NCI-H1105 (cell line): Measurements from ENCODE around the gene TALDO1.

Source experiments
- DNase-seq: peaks from one replicate; lab custom pipeline; 2025; lab: John Stamatoyannopoulos, UW

The TALDO1 gene

DNA sequence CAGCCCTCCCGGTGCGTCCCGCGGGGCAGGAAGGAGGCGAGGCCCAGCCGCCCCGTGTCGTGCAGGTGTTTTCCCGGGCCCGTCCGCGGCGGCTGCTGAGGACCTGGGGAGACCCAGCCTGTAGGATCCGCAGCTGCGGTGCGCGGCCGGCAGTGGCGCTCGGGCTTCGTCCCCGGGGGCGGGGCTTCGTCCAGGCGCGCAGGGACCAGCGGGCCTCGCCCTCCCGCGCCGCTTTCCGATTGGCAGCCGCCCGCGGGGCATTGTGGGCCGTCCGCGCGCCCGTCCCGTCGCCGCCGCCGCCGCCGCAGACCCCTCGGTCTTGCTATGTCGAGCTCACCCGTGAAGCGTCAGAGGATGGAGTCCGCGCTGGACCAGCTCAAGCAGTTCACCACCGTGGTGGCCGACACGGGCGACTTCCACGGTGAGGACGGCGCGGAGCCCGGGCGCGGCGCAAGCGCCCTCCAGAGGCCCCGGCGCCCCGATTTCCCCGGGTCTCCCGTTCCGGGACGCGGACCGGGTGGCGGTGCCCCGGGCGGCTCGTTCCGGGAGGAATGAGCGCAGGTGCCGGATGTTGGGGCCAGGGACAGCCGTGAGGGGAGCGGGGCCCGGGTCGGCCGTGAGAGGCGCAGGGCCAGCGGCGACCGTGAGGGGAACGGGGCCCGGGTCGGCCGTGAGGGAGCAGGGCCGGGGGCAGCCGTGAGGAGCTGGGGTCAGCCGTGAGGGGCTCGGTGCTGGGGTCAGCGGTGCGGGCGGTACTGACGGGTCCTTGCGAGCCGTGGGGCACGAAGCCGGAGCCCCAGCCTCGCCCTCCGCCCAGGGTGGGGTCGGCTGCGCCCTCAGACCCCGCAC is at the start of gene TALDO1:
TALDO1 (plus strand) TSS at position 307 of the 849 bp plus-strand sequence; CDS start at position 325, 18 bp downstream.
- peak; percentile 89 for DNase-seq

DNA sequence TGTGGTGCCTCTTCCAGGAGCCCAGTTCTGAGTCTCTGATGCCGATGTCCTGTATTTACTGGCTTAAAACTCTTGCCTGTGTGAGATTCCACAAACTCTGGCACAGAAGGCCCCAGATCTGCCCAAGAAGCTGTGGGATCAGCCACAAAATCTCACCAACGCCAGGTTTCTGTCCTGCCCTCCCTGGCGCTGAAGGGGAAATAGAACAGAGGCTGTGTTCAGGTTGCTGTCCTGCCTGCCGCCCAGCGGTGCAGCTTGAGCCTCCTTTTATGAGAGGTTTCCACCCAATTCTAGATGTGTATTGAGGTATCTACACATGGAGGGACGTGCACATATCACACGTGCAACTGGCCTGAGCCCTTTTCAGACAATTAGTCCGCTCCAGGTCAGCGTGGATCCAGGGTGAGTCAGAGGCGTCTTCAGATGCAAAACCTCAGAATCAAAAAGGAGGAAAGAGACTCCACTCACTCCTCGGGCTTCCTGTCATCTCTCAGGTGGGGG is 49.4 kb upstream of the TALDO1 start:
- DNase-seq: no peak

DNA sequence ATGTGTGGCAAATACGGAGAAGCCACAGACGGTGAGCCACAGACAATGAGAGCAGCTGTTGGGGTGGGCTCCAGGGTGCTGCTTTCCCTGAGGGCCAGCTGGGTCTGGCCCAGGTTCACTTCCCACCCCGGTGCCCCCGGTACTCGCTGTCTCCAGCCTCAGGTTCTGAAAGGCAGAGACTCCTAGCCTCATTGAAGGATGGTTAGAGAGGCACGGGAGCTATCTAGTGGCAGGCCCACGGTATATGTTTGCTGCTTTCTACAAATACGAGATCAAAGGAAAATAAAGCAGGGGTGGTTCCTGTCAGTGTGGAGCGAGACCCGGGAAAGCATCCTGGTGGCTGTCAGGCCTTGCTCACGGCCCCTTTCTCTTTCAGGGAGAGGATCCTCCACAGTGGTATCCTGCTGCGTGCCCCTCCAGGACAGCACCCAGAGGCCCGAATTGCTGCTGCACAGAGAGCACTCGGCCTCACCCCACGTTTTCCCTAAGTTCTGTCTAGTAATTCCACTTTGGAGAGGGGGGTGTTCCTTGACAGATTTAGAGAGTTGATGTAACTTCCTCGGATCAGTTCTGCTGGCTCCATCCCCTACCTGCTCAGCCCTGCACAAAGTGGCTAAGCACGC is 48.7 kb upstream of the TALDO1 start:
- no peak for DNase-seq

DNA sequence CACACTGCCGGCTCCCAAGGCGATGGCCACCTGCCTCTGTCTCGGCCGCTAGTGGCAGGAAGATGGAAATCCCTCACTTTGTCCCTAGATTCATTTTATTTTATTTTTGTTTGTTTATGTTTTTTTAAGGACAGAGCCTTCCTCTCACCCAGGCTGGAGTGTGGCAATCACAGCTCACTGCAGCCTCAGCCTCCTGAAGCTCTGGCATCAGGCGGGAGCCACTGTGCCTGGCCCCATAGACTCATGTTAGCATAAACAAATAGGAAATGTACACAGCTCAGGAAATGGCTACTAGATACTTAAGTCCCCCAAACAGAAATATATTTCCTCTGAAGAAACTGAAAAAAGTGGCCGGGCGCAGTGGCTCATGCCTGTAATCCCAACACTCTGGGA is 48.2 kb upstream of the TALDO1 start:
- DNase-seq: no peak

DNA sequence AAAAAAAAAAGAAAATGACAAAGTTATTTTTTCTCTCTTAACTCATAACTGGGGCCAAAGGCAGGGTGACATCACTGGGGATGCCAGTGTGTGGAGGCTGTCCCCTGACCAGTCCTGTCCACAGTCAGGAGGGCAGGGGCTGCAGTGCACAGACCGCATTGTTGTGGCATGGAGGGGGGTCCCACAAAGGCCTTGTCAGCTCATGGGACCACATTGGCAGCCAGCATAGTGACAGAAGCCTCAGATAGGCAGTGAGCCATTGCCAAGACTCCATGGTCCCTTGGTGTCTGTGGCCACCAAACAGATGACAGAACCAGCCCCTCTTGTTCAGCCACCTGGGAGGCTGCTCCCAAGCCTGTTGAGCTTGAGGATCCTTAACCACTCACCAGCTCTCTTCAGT is 47.5 kb upstream of the TALDO1 start:
- DNase-seq: no peak

DNA sequence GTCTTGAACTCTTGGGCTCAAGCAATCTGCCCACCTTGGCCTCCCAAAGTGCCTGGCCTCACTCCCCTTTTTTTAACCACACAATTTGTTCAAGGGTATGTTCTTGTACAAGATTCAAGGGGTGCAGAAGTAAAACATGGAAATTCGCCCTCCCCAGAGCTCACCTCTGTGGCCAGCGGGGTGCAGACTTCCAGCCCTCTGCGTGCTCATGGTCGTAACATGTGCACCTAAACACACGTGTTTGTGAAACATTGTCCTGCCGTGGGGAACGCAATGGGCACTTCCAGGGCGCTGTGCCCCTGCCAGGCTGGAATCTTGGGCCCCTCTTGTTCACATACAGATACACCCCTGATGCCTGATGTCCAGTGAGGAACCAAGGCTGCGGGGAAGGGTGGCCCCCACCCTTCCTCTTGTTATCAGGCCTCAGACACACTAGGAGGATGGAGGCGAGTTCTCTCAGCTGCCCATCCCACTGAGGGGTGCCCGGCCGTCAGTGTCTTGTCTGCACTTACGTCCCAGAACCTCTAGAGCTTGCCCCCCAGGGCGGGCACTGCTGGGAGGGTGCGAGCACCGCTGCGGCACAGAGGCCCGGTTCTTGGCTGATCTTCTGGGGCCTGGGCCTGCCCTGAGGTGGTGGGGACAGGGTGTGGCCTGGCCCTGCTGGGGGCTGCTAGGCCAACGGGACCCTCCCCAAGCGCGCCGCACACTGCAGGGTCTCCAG is 45.4 kb upstream of the TALDO1 start:
- no peak for DNase-seq

DNA sequence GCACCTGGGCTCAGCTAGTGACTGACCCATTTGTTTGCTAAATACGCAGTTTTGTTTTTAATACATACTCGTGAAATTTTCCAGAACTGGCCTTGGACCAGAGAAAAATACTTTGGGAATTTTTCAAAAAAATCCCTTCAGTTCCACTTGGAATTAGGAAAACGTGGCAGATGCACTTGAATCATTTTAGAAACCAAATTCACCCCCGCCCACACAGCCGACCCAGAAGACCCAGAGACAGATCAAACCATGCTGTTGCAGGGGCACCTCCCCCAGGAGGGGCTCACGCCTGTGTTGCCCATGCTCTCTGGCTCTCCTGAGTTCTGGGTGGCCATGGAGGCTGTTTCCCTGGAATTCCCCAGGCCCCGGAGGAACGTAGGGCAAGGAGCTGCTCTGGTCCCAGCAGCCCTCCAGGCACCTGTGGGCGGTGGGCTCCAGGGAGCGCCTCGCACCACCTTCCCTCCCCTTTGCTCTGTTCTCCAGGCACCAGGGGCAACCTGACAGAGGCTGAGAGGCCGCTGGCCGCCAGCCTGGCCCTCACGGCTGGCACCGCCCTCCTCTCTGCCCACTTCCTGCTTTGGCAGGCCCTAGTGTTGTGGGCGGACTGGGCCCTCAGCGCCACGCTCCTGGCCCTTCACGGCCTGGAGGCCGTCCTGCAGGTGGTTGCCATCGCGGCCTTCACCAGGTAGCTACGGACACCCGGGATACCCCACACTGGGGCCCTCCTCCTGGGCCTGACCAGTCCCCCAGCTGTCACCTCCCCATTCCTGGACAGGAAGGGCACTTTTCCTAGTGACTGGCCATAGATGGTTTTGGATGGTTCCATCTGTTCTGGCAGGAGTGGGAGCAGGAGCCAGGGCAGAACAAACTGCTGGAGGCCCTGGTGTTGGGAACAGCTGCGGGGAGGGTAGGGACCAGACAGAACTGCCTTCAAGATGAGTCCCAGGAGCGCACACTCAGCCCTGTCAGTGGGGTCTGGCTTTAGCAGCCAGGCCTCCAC is 44.5 kb upstream of the TALDO1 start:
- no peak for DNase-seq

DNA sequence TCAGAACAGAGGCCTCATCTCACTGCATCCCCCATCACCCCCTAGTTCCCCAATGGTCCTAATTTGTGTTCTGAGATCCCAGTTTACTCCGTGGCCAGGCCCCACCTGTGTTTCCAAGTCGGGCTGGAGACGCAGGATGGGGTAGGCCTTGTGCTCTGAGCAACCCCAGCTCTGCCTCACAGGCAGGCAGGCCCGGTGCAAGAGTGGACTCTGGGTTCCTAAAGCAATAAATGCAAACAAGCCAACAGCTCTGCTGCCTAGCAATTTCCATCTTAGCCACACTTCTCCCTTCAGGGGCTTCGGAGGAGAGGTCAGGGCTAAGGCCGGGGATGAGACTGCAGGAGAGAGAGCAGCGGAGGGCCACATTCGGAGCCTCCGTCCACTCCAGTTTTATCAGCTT is 43.8 kb upstream of the TALDO1 start:
- no peak for DNase-seq

DNA sequence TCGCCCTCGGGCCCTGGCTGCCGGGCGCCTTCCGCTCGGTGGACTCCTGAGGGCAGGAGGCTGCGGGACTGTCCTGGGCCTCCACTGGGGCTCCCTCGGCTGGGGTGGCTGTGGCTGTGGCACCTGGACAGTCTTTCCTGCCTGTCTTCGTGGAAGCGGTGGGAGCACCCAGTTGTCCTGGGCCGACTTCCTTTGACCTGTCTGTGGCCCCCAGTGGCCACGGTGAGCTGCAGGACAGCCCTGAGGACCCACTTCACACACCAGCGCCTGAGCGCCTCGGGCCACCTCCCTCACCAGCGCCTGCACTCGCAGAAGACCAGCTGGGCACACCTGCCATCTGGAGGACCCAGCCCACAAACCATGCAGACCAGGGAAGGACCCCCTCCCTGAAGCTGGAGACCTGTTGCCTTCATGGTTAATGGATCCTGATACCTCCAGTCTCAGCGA is 43.0 kb upstream of the TALDO1 start:
- no peak for DNase-seq

DNA sequence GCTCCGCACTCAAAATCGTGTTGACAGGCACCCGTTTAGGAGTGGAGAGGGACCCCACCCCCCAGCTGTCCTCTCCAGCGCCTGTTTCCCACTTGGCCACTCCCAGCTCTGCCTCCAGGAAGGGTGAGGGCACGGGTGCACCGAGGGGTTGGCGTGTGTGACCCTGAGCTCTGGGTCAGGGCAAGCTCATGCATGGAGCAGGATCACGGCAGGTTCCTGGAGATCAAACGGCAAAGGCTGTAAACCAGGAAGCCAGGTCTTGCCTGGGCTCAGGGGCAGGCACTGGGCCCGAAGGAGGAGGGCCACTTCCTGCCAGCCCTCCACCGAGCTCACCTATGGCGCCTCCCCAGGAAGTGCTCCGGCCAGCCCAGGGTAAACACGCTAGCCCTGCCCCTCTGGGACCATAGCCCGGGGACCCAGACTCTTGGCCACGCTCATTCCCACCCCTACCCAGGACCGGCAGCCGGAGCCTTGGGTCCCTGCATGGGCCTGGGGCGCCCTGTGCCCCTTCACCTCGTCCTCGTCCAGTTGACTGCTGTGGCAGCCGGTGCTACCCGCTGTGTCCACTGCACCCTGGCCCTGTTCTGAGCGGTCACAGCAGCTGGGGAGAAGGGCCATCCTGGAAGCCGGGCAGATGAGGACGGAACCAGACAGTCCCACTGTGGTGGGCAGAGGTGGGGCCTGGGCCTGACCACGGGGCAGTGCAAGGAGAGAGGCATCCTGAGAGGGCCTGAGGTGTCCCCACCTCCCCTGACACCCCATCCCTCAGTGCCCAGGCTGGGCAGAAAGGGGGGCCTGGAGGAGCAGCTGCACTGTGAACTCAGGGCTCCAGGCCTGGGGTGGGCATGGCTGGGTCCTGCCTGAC is 42.3 kb upstream of the TALDO1 start:
- DNase-seq: no peak

DNA sequence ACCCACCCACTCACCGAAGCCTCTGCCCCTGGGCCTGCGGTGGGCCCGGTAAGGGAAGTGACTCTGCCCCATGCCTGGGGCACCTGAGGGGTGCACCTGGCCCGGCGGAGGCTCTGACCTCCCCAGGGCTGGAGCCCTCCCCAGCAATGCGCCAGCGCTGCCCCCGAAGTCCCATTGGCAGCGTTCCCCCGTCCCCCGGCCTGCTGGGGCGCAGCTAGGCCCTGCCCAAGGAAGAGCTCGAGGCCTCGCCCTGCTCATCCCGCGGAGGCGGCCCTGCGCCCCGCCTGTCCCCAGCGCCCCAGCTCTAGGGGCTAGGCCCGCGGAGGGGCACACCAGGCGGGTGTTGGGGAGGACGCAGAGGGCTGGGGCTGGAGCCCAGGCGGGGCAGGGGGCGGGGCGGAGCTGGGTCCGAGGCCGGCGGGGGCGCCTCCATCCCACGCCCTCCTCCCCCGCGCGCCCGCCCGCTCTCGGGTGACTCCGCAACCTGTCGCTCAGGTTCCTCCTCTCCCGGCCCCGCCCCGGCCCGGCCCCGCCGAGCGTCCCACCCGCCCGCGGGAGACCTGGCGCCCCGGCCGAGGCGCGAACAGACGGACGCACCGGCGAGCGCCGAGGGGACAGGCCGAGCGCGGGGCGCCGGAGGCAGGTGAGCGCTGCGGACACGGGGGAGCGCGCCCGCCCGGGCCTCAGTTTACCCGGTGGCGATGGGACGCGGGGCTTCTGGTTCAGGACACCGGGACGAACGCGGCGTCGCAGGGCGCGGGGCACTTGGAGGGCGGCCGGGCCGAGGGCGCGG is 41.4 kb upstream of the TALDO1 start, which contains the start of gene EPS8L2:
EPS8L2 (plus strand) TSS at position 586 of the 793 bp plus-strand sequence. CDS start 3,177 bp downstream, outside the sequence.
- DNase-seq: no peak

DNA sequence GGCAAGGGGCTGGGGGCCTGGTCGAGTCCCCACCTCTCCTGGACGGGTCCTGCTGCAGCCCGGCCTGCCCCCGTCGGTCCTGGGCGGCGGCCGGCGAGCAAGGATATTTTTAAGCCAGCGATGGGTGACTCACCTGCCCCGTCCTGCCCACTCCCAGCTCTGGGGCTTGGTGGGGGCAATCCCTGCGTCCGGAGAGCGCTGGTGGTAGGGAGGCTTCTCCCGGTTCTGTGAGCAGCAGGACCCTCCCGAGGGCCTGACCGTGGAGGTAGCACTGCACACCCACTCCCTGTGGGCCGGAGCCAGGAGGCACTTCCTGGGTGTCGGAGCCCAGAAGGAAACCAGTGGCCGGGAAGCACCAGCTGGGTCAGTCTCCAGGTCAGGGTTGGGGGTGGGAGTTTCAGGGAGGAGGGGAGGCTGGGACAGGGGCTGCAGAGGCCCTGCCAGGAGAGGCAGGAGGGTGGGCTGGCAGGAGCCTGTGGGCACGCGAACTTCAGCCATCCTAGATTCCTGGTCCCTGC is 40.8 kb upstream of the TALDO1 start:
- no peak for DNase-seq

DNA sequence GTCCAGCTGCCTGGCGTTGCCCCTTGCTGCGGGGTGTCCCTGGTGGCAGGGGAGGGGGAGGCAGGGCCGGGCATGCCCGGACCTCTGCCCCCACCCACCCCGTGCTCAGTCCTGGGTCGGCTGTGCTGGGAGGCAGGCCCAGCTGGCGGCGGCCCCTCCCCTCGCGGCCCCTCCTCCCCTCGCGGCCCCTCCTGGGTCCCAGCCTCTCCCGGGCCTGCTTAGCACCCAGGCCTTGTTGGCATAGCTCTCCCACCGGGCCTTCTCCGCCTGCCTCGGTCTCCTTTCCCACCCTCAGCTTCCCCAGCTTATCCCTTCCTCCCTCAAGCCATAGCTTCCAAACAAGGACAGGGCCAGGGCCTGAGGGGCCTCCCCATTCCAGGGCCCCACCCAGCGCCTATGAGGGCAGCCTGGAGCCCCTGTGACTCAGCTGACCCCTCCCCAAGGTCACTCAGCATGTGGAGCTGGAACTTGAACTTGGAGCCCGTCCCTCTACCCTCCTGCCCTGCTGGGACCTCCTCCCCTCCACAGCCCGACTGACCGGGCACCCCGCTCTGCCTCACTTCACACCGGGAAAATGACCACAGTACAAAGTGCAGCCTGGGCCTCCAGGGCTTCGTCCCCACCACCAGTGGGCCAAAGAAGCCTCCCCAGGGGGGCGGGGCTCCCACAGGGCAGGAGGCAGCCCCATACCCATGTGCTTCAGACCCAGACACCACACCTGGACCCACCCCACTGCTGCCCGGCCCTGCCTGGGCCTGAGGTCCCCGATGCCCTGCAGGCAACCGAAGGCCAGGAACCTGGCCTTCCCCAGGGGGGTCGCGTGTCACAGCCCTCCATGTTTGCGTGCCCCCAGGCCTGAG is 40.1 kb upstream of the TALDO1 start:
- no peak for DNase-seq

DNA sequence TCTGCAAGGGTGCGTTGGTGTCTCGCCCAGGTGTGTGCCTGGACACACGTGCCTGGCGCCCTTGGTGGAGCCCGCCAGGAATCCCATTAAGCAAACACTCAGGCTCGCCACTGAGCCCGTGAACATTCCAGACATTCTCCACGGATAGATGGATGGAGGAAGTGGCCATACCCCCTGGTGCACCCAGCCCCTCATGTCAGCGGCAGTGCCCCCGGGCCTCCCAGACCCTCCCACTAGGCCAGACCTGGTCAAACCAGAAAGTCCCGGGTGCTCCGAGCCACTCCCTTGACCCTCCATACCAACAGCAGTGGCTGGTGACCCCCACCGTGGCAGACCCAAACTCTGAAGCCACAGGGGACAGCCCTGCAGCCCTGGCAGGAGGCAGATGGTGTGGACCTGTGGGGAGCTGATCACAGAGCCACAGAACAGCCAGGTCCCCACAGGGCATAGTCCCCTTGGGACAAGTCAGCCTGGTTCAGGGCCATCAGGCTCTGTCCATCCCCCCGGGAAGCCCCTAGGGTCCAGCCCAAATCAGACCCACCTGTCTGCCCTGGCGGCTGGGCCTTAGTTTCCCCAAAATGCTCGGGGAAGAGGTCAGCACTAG is 39.3 kb upstream of the TALDO1 start:
- no peak for DNase-seq

DNA sequence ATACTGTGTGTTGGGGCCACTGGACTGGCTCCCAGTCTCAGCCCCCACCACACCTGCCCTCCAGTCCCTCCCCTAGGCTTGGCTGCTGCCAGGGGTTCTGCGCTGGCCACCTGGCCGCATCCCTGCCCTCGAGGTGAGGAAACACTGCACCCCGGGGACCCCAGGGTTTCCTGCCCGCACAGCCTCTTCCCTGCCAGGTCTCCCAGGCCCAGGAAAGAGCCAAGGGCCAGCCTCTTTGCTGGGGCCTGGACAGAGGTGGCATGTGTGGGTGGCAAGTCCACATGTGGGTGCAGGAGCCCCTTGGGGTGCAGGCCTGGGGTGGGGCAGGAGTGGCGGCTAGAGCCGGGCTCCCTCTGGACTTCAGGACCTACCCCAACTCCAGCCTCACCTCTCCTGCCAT is 38.8 kb upstream of the TALDO1 start:
- no peak for DNase-seq

DNA sequence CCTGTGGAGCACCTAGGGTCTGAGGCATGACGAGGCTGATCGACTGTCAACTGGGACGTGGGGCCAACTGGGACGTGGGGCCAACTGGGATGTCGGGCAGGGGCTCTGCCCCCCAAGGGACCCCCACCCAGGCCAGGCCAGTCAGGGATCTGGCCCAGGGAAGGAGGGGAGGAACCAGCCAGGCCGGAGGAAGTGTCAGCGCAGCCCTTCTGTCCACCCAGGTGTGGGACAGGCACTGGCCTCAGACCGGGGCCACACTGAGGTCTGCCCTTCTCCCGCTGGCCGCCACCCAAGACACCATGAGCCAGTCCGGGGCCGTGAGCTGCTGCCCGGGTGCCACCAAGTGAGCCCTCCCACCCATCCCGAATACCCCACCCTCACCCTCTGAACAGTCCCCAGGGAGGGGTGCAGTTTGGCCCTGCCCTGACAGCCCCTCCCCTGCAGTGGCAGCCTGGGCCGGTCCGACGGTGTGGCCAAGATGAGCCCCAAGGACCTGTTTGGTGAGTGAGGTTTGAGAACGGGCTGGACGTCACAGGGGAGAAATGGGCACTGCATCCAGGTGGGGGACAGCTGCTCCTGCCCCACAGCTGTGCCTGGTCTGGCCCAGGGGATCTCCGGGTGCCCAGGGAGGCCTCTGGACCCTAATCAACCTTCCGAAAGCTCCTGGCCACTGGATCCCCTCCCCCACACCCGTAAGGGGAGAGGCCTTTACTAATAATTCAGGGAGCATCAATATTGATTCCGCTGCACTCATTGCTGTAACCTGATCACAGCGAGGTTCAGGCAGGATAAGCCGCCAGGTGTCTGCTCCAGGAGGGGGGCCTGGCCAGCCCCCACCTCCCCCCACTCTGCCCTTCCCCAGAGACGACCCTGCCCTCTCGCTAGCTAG is 37.9 kb upstream of the TALDO1 start:
- DNase-seq: no peak

DNA sequence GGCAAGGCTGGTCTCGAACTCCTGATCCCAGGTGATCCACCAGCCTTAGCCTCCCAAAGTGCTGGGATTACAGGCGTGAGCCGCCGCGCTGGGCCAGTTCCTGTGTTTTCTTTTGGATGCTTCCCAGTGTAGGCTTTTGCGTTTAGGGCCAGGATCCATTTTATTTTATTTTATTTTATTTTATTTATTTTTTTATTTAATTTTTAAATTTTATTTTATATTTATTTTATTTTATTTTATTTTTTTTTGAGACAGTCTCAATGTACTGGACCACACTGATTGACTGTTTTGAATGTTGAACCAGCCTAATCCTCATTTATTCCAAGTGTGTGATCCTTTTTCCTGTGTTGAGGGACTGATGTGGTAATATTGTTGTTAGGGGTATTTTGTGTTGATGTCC is 32.8 kb upstream of the TALDO1 start:
- no peak for DNase-seq
